Mesendoderm (in vitro differentiated cells): ENCODE data around the gene TRA2B.

ENCODE experiments used
- DNase-seq: peaks from one replicate; pipeline ENCODE4 v3.0.0; 2013
- H2AK5ac ChIP-seq: 2 replicates; pipeline ENCODE4 v1.6.1; 2013; ENCODE audit warnings: low read length, inconsistent platforms
- H2BK120ac ChIP-seq: 2 replicates; pipeline ENCODE4 v1.6.1; 2013; ENCODE audit warnings: low read depth, mild to moderate bottlenecking, low read length, moderate library complexity, mixed read lengths
- H2BK15ac ChIP-seq: replicated peaks from 2 replicates; pipeline ENCODE4 v1.6.1; 2013; ENCODE audit warnings: low read depth, mild to moderate bottlenecking, moderate library complexity
- H2BK5ac ChIP-seq: 2 replicates; pipeline ENCODE4 v1.6.1; 2013; ENCODE audit warnings: low read length, inconsistent platforms
- H3K18ac ChIP-seq: 2 replicates; pipeline ENCODE4 v1.6.1; 2013; ENCODE audit warnings: mild to moderate bottlenecking, low read length, mixed read lengths
- H3K23ac ChIP-seq: one replicate; pipeline ENCODE4 v1.6.1; 2013; ENCODE audit warnings: low read length
- H3K27ac ChIP-seq: 2 replicates; pipeline ENCODE4 v1.5.1; 2013; ENCODE audit warnings: low read depth, mild to moderate bottlenecking, inconsistent platforms, low read length, moderate library complexity
- H3K27me3 ChIP-seq: 2 replicates; pipeline ENCODE4 v1.6.1; 2013; ENCODE audit warnings: low read length, control low read depth, mild to moderate bottlenecking, inconsistent platforms; ENCODE audit not compliant: insufficient read depth, poor library complexity
- H3K36me3 ChIP-seq: 2 replicates; pipeline ENCODE4 v1.6.1; 2013; ENCODE audit warnings: low read length, inconsistent platforms; ENCODE audit not compliant: control insufficient read depth, insufficient read depth
- H3K4ac ChIP-seq: one replicate; pipeline ENCODE4 v1.6.1; 2013; ENCODE audit warnings: low read depth, mild to moderate bottlenecking, low read length, moderate library complexity
- H3K4me1 ChIP-seq: 2 replicates; pipeline ENCODE4 v1.6.1; 2013; ENCODE audit warnings: low read depth, low read length, inconsistent platforms; ENCODE audit not compliant: control insufficient read depth
- H3K4me2 ChIP-seq: 2 replicates; pipeline ENCODE4 v1.6.1; 2013; ENCODE audit warnings: low read length
- H3K4me3 ChIP-seq: 2 replicates; pipeline ENCODE4 v1.5.1; 2013; ENCODE audit warnings: mild to moderate bottlenecking, low read length
- H3K56ac ChIP-seq: one replicate; pipeline ENCODE4 v1.6.1; 2013; ENCODE audit warnings: low read length
- H3K79me1 ChIP-seq: 2 replicates; pipeline ENCODE4 v1.6.1; 2013; ENCODE audit warnings: low read length, inconsistent platforms
- H3K79me2 ChIP-seq: 2 replicates; pipeline ENCODE4 v1.6.1; 2013; ENCODE audit warnings: mild to moderate bottlenecking, low read length; ENCODE audit not compliant: control insufficient read depth, insufficient read depth
- H3K9ac ChIP-seq: 2 replicates; pipeline ENCODE4 v1.6.1; 2013; ENCODE audit warnings: low read length, inconsistent platforms
- H4K5ac ChIP-seq: one replicate; pipeline ENCODE4 v1.6.1; 2013; ENCODE audit warnings: low read length
- H4K8ac ChIP-seq: one replicate; pipeline ENCODE4 v1.6.1; 2013; ENCODE audit warnings: low read depth, mild to moderate bottlenecking, control low read depth, low read length, moderate library complexity
- WGBS: extraction: QIAGEN DNeasy Blood & Tissue Kit; methylation state at CpG from one replicate; pipeline ENCODE4 v1.1.7; 2013; ENCODE audit warnings: low lambda C conversion rate, missing lambda C conversion rate; ENCODE audit not compliant: insufficient coverage; ENCODE audit errors: extremely low coverage; 5-methylcytosine and 5-hydroxymethylcytosine counted together

TRA2B gene

DNA sequence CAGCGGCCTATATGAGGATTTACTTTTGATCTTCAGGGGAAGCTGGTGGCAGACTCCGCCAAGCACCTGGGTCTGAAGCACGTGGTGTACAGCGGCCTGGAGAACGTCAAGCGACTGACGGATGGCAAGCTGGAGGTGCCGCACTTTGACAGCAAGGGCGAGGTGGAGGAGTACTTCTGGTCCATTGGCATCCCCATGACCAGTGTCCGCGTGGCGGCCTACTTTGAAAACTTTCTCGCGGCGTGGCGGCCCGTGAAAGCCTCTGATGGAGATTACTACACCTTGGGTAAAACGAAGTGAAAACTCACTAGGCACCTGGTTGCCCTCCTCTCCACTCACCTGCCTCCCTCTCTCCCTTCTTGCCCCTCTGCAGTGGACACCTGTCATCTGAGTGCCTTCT is 33.8 kb upstream of the TRA2B start:
- no peak overlapping the region for H2BK120ac ChIP-seq
- no peak for DNase-seq
- no peak overlapping the region for H3K18ac ChIP-seq
- H3K36me3 ChIP-seq, result no peaks in the 10 kb centered on the region
- no peak overlapping the region for H3K56ac ChIP-seq
- H3K4me1 ChIP-seq, result no peaks in the 10 kb centered on the region
- no peak overlapping the region for H2BK15ac ChIP-seq
- H3K79me2 ChIP-seq, result no peaks in the 10 kb centered on the region
- H3K4ac ChIP-seq, result no peak overlapping the region
- no peaks in the 10 kb centered on the region for H3K27me3 ChIP-seq
- no peak overlapping the region for H3K23ac ChIP-seq
- no CpG with 5 or more reads among the region's 18 CpGs for WGBS
- H3K4me2 ChIP-seq, result no peak overlapping the region
- no peak overlapping the region for H4K8ac ChIP-seq
- no peaks in the 10 kb centered on the region for H3K79me1 ChIP-seq
- H2AK5ac ChIP-seq, result no peak overlapping the region
- no peak overlapping the region for H3K27ac ChIP-seq
- no peak overlapping the region for H3K9ac ChIP-seq
- no peak overlapping the region for H4K5ac ChIP-seq
- no peak overlapping the region for H3K4me3 ChIP-seq
- no peak overlapping the region for H2BK5ac ChIP-seq

DNA sequence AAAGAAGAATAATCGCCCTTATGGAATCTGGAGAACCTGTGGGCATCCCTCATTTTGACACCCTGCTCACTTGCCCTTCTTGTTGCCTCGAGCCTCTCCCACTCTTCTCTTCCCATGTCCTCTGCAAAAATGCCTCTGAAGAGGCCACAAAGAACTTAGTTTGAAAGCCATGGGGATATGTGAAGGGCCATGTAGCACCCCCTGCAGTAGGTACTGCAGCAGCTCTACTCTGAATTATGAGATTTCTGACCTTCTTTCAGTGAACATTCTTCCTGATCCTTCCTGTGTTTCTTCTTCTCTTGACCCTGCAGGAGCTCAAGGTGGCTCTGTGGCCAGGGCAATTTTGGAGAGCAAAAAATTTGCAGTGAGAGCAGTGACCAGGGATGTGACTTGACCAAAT is 30.4 kb upstream of the TRA2B start:
- H2BK120ac ChIP-seq, result no peak overlapping the region
- no peaks in the 10 kb centered on the region for H3K79me2 ChIP-seq
- no peaks in the 10 kb centered on the region for H3K27me3 ChIP-seq
- H3K9ac ChIP-seq, result no peak overlapping the region
- H3K4ac ChIP-seq, result no peak overlapping the region
- WGBS, result no CpG with 5 or more reads among the region's 2 CpGs
- DNase-seq, result no peak
- no peak overlapping the region for H4K8ac ChIP-seq
- no peak overlapping the region for H3K56ac ChIP-seq
- H3K36me3 ChIP-seq, result no peaks in the 10 kb centered on the region
- no peak overlapping the region for H3K18ac ChIP-seq
- no peaks in the 10 kb centered on the region for H3K79me1 ChIP-seq
- H3K4me3 ChIP-seq, result no peak overlapping the region
- H2AK5ac ChIP-seq, result no peak overlapping the region
- no peak overlapping the region for H4K5ac ChIP-seq
- no peak overlapping the region for H3K27ac ChIP-seq
- H2BK5ac ChIP-seq, result no peak overlapping the region
- H3K4me2 ChIP-seq, result no peak overlapping the region
- H3K23ac ChIP-seq, result no peak overlapping the region
- H3K4me1 ChIP-seq, result no peaks in the 10 kb centered on the region
- H2BK15ac ChIP-seq, result no peak overlapping the region

DNA sequence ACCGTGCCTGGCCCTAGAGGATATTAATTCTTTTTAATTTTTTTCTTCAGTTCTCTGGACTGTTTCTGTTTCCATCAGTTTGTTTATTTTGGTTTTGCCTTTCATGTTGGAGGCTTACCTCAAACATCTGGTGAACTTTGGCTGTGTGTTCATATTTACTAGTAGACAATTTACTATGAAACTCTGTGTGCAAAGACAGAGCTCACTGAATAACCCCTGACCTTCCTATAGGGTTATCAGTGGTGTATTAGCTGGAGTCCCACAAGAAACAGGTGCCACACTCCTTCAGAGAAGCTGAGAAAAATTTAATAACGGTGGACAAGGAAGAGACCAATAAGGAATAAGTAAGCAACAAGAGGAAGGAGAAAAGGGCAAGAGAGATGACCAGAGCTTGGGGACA is 28.8 kb upstream of the TRA2B start:
- Histone ChIP-seq H3K4me3 (no peak overlapping the region), H3K56ac (no peak overlapping the region), H3K36me3 (no peaks in the 10 kb centered on the region), H3K27ac (no peak overlapping the region), H3K23ac (no peak overlapping the region), H2BK120ac (no peak overlapping the region), H3K4me1 (no peaks in the 10 kb centered on the region), H3K18ac (no peak overlapping the region), H3K4me2 (no peak overlapping the region), H2BK5ac (no peak overlapping the region), H4K8ac (no peak overlapping the region), H2AK5ac (no peak overlapping the region), H4K5ac (no peak overlapping the region), H3K4ac (no peak overlapping the region), H2BK15ac (no peak overlapping the region), H3K79me1 (no peaks in the 10 kb centered on the region), H3K27me3 (no peaks in the 10 kb centered on the region), H3K79me2 (no peaks in the 10 kb centered on the region), H3K9ac (no peak overlapping the region)
- DNase-seq, result no peak
- WGBS, result no CpG with 5 or more reads among the region's 2 CpGs

DNA sequence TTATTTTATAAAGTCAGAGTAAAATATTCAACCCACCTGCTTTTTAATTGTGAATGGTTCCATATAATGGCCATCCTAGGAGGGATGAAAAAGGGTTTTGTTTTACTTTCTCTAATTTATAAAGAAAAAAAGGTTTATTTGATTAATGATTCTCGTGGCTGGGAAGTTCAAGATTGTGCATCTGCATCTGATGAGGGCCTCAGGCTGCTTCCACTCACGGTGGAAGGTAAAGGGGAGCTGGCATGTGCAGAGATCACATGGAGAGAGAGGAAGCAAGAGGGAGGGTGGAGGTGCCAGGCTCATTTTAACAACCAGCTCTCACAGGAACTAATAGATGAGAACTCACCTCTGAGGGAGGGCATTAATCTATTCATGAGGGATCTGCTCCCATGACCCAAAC is 27.7 kb upstream of the TRA2B start:
- Histone ChIP-seq H3K79me2 (no peaks in the 10 kb centered on the region), H3K4me1 (no peaks in the 10 kb centered on the region), H2BK120ac (no peak overlapping the region), H3K23ac (no peak overlapping the region), H3K4me2 (no peak overlapping the region), H4K5ac (no peak overlapping the region), H3K4me3 (no peak overlapping the region), H2BK5ac (no peak overlapping the region), H3K27me3 (no peaks in the 10 kb centered on the region), H2AK5ac (no peak overlapping the region), H3K79me1 (no peaks in the 10 kb centered on the region), H4K8ac (no peak overlapping the region), H3K36me3 (no peaks in the 10 kb centered on the region), H3K4ac (no peak overlapping the region), H3K18ac (no peak overlapping the region), H3K56ac (no peak overlapping the region), H3K9ac (no peak overlapping the region), H2BK15ac (no peak overlapping the region), H3K27ac (no peak overlapping the region)
- WGBS, result no CpG with 5 or more reads among the region's 2 CpGs
- DNase-seq, result no peak

DNA sequence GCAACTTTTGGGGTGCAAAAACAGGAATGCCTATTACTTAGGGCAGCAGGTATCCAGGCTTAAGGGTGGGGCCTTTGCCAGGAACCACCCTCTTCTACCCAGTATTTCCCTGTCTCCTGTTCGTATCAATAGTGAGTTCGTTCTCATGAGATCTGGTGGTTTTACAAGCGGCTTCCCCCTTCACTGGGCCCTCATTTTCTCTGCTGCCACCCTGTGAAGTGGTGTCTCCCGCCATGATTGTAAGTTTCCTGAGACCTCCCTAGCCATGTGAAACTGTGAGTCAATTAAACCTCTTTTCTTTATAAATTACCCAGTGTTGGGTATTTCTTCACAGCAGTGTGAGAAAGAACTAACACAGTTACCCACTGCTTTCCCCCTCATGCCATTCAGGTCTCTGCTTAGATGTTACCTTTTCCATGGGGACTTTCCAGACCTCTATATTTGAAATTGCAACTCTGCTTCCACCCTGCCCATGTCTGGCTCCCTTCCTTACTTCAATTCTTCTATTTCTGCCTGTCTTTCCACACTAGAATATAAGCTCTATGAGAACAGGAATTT is 23.9 kb upstream of the TRA2B start:
- H3K79me2 ChIP-seq, result no peaks in the 10 kb centered on the region
- H2AK5ac ChIP-seq, result no peak overlapping the region
- no peak overlapping the region for H2BK15ac ChIP-seq
- H3K4ac ChIP-seq, result no peak overlapping the region
- H3K23ac ChIP-seq, result no peak overlapping the region
- peaks cover 3% of the 10 kb centered on the region for H3K4me1 ChIP-seq
- H4K5ac ChIP-seq, result no peak overlapping the region
- no peak overlapping the region for H3K27ac ChIP-seq
- no peak overlapping the region for H3K4me2 ChIP-seq
- no CpG with 5 or more reads among the region's 4 CpGs for WGBS
- H2BK5ac ChIP-seq, result no peak overlapping the region
- no peaks in the 10 kb centered on the region for H3K27me3 ChIP-seq
- H3K79me1 ChIP-seq, result no peaks in the 10 kb centered on the region
- no peak overlapping the region for H2BK120ac ChIP-seq
- H3K36me3 ChIP-seq, result no peaks in the 10 kb centered on the region
- H3K18ac ChIP-seq, result no peak overlapping the region
- H3K56ac ChIP-seq, result no peak overlapping the region
- H3K4me3 ChIP-seq, result no peak overlapping the region
- H3K9ac ChIP-seq, result no peak overlapping the region
- no peak for DNase-seq
- H4K8ac ChIP-seq, result no peak overlapping the region

DNA sequence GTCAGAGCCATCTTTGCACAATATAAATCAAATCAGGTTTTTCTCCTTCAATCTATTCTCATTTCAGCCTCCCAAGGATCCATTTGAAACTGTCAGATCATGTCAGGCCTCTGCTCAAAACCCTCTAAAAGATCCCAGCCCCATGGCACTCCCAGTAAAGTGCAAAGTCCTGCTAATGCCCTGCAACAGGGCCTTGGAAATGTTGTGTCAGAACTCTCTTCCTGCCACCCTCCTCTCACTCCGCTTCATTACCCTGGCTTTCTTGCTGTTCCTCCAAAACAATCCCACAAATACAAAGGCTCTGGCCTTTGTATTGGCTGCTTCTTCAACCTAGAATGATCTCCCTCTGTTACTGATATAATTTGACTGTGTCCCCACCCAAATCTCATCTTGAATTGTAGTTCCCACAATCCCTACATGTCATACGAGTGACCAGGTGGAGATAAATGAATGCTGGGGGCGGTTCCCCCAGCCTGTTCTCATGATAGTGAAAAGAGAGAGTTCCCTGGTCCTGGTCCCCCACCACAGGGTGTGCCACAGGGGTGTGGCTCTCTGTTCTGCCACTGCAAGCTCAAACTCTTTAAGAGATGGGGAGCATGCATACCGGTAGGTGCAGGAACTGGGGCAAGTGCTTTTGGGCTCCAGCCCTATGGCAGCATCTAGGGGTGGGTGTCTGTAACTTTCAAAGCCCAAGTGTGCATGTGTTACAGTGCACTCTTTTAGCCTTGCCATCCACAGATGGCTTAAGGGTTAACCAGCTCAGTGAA is 22.9 kb upstream of the TRA2B start:
- Histone ChIP-seq H3K23ac (no peak overlapping the region), H4K8ac (no peak overlapping the region), H3K79me1 (no peaks in the 10 kb centered on the region), H3K4ac (no peak overlapping the region), H2AK5ac (no peak overlapping the region), H3K56ac (no peak overlapping the region), H3K79me2 (no peaks in the 10 kb centered on the region), H2BK5ac (no peak overlapping the region), H2BK120ac (no peak overlapping the region), H3K36me3 (no peaks in the 10 kb centered on the region), H3K18ac (no peak overlapping the region), H4K5ac (no peak overlapping the region), H3K27me3 (no peaks in the 10 kb centered on the region), H3K9ac (no peak overlapping the region), H2BK15ac (no peak overlapping the region), H3K4me2 (no peak overlapping the region), H3K4me1 (peaks cover 3% of the 10 kb centered on the region), H3K27ac (no peak overlapping the region), H3K4me3 (no peak overlapping the region)
- DNase-seq, result no peak
- WGBS, result no CpG with 5 or more reads among the region's 4 CpGs
